Memory B cell (primary cell): ENCODE measurements around the gene TMEM107.

Experiments
- ATAC-seq: fragments of 150-1000 bp; cut with Tn5 transposase; 2 replicates; pipeline ENCODE4 v1.10.0; 2021; ENCODE audit warnings: low read depth, mild to moderate bottlenecking, moderate library complexity
- DNase-seq, 2 donors: peaks; one replicate each; pipeline ENCODE4 v3.0.0; 2022; ENCODE audit warnings: low spot score in 2 of 2
- H3K27ac Mint-ChIP-seq: one replicate; pipeline ENCODE4 v1.8.0; 2022; ENCODE audit warnings: mild to moderate bottlenecking, moderate library complexity, mixed read lengths
- H3K27me3 Mint-ChIP-seq: one replicate; pipeline ENCODE4 v1.8.0; 2022; ENCODE audit warnings: mixed read lengths
- H3K36me3 Mint-ChIP-seq: one replicate; pipeline ENCODE4 v1.8.0; 2022; ENCODE audit warnings: mild to moderate bottlenecking, mixed read lengths
- H3K4me1 Mint-ChIP-seq: one replicate; pipeline ENCODE4 v1.8.0; 2022; ENCODE audit warnings: mixed read lengths
- H3K4me3 Mint-ChIP-seq: one replicate; pipeline ENCODE4 v1.8.0; 2022; ENCODE audit warnings: mild to moderate bottlenecking, moderate library complexity, mixed read lengths
- H3K9me3 Mint-ChIP-seq: one replicate; pipeline ENCODE4 v1.8.0; 2022; ENCODE audit warnings: mixed read lengths

Gene TMEM107

GRCh38 chr17:8144401-8145231, 31.6 kb downstream of the TMEM107 start:
- H3K4me3 Mint-ChIP-seq = no peak overlapping the region
- peak overlapping the region; percentile 70 for H3K27ac Mint-ChIP-seq
- ATAC-seq (no peak), DNase-seq (peak in 1 of 2 donors; percentile 39)
- H3K36me3 Mint-ChIP-seq = peaks cover 35% of the 10 kb centered on the region
- peaks cover 8% of the 10 kb centered on the region for H3K4me1 Mint-ChIP-seq
- H3K9me3 Mint-ChIP-seq = no peaks in the 10 kb centered on the region
- H3K27me3 Mint-ChIP-seq = no peaks in the 10 kb centered on the region

- peaks cover 6% of the 10 kb centered on the region for H3K4me1 Mint-ChIP-seq
- peaks cover 32% of the 10 kb centered on the region for H3K36me3 Mint-ChIP-seq
Observed at GRCh38 chr17:8143581-8144400, 32.4 kb downstream of the TMEM107 start.

GRCh38 chr17:8142887-8143580, 33.1 kb downstream of the TMEM107 start:
- Mint-ChIP-seq H3K27me3 (no peaks in the 10 kb centered on the region), H3K9me3 (no peaks in the 10 kb centered on the region), H3K4me3 (no peak overlapping the region), H3K27ac (peak overlapping the region; percentile 70), H3K4me1 (peaks cover 6% of the 10 kb centered on the region), H3K36me3 (peaks cover 26% of the 10 kb centered on the region)
- DNase-seq = peak in 1 of 2 donors; percentile 21
- ATAC-seq = no peak

More at GRCh38 chr17:8143581-8144400, 32.4 kb downstream of the TMEM107 start:
- Mint-ChIP-seq H3K27me3 (no peaks in the 10 kb centered on the region), H3K4me3 (no peak overlapping the region), H3K9me3 (no peaks in the 10 kb centered on the region), H3K27ac (peak overlapping the region; percentile 70)
- ATAC-seq = no peak
- DNase-seq = peak; percentile 18 to 49

- DNase-seq (peak in 1 of 2 donors; percentile 33), ATAC-seq (no peak)
- Mint-ChIP-seq H3K36me3 (peaks cover 21% of the 10 kb centered on the region), H3K4me3 (no peak overlapping the region), H3K4me1 (peaks cover 6% of the 10 kb centered on the region), H3K9me3 (no peaks in the 10 kb centered on the region), H3K27me3 (no peaks in the 10 kb centered on the region), H3K27ac (no peak overlapping the region)
Observed at GRCh38 chr17:8142158-8142886, 33.9 kb downstream of the TMEM107 start.

GRCh38 chr17:8141741-8142140, 34.4 kb downstream of the TMEM107 start:
- Mint-ChIP-seq H3K4me3 (no peak overlapping the region), H3K27ac (peak overlapping the region; percentile 54), H3K9me3 (no peaks in the 10 kb centered on the region)

GRCh38 chr17:8141045-8141444, 35.1 kb downstream of the TMEM107 start:
- no peak for DNase-seq
- no peaks in the 10 kb centered on the region for H3K9me3 Mint-ChIP-seq
- peaks cover 11% of the 10 kb centered on the region for H3K36me3 Mint-ChIP-seq
- no peaks in the 10 kb centered on the region for H3K27me3 Mint-ChIP-seq
- H3K27ac Mint-ChIP-seq = peak overlapping the region; percentile 54
- H3K4me1 Mint-ChIP-seq = peaks cover 3% of the 10 kb centered on the region
- no peak for ATAC-seq
- no peak overlapping the region for H3K4me3 Mint-ChIP-seq

More at GRCh38 chr17:8141741-8142140, 34.4 kb downstream of the TMEM107 start:
- Mint-ChIP-seq H3K27me3 (no peaks in the 10 kb centered on the region), H3K36me3 (peaks cover 18% of the 10 kb centered on the region), H3K4me1 (peaks cover 3% of the 10 kb centered on the region)
- ATAC-seq = no peak
- no peak for DNase-seq

GRCh38 chr17:8140065-8141029, 35.8 kb downstream of the TMEM107 start:
- peak overlapping the region; percentile 62 for H3K27ac Mint-ChIP-seq
- DNase-seq = no peak
- ATAC-seq = no peak

GRCh38 chr17:8138672-8139371, 37.4 kb downstream of the TMEM107 start:
- no peak overlapping the region for H3K27ac Mint-ChIP-seq
- H3K4me1 Mint-ChIP-seq = peaks cover 3% of the 10 kb centered on the region
- ATAC-seq (peak; percentile 89), DNase-seq (peak; percentile 99)
- H3K27me3 Mint-ChIP-seq = no peaks in the 10 kb centered on the region
- no peak overlapping the region for H3K4me3 Mint-ChIP-seq
- H3K9me3 Mint-ChIP-seq = no peaks in the 10 kb centered on the region
- peaks cover 4% of the 10 kb centered on the region for H3K36me3 Mint-ChIP-seq

More at GRCh38 chr17:8140065-8141029, 35.8 kb downstream of the TMEM107 start:
- Mint-ChIP-seq H3K4me3 (peak overlapping the region; percentile 56), H3K36me3 (peaks cover 8% of the 10 kb centered on the region), H3K4me1 (peaks cover 3% of the 10 kb centered on the region), H3K9me3 (no peaks in the 10 kb centered on the region), H3K27me3 (no peaks in the 10 kb centered on the region)

- no peak overlapping the region for H3K4me3 Mint-ChIP-seq
Observed at GRCh38 chr17:8138374-8138671, 37.9 kb downstream of the TMEM107 start.

GRCh38 chr17:8137645-8138373, 38.4 kb downstream of the TMEM107 start:
- H3K4me1 Mint-ChIP-seq = peaks cover 3% of the 10 kb centered on the region
- ATAC-seq = no peak

More at GRCh38 chr17:8138374-8138671, 37.9 kb downstream of the TMEM107 start:
- Mint-ChIP-seq H3K4me1 (peaks cover 3% of the 10 kb centered on the region), H3K27ac (no peak overlapping the region), H3K9me3 (no peaks in the 10 kb centered on the region), H3K27me3 (no peaks in the 10 kb centered on the region), H3K36me3 (peaks cover 4% of the 10 kb centered on the region)
- DNase-seq (no peak), ATAC-seq (no peak)

GRCh38 chr17:8133941-8134340, 42.2 kb downstream of the TMEM107 start:
- Mint-ChIP-seq H3K9me3 (no peaks in the 10 kb centered on the region), H3K4me1 (no peaks in the 10 kb centered on the region), H3K27ac (no peak overlapping the region), H3K27me3 (peaks cover 9% of the 10 kb centered on the region), H3K36me3 (no peaks in the 10 kb centered on the region), H3K4me3 (no peak overlapping the region)
- ATAC-seq (no peak), DNase-seq (no peak)

More at GRCh38 chr17:8137645-8138373, 38.4 kb downstream of the TMEM107 start:
- Mint-ChIP-seq H3K9me3 (no peaks in the 10 kb centered on the region), H3K27me3 (no peaks in the 10 kb centered on the region), H3K27ac (no peak overlapping the region), H3K4me3 (no peak overlapping the region), H3K36me3 (peaks cover 4% of the 10 kb centered on the region)
- no peak for DNase-seq
